AG09319 (cell line): ENCODE measurements around the gene NTN5.

ENCODE experiments used
- DNase-seq: peaks from one replicate; pipeline ENCODE4 v3.0.0-alpha.2; 2010; ENCODE audit warnings: low read depth; ENCODE audit errors: extremely low read depth
- CTCF ChIP-seq: IDR thresholded peaks from 2 replicates; pipeline ENCODE4 v1.5.1; 2011; ENCODE audit warnings: low read depth, mild to moderate bottlenecking, inconsistent platforms, low read length, moderate library complexity

Gene NTN5

GRCh38 chr19:48678201-48678600 is 5.4 kb upstream of the NTN5 start:
- no peak for DNase-seq
- TF ChIP-seq CTCF, result no peak

GRCh38 chr19:48676887-48677286 is 4.1 kb upstream of the NTN5 start:
- no peak for TF ChIP-seq CTCF
- no peak for DNase-seq

- TF ChIP-seq CTCF, result no peak
- no peak for DNase-seq
Observed at GRCh38 chr19:48676487-48676886, 3.7 kb upstream of the NTN5 start.

GRCh38 chr19:48674921-48675824 is 2.4 kb upstream of the NTN5 start:
- TF ChIP-seq CTCF, result peak; percentile 92
- DNase-seq, result peak; percentile 37

- DNase-seq, result no peak
Observed at GRCh38 chr19:48674216-48674809, 1.5 kb upstream of the NTN5 start.

GRCh38 chr19:48673436-48674100 is 751 bp upstream of the NTN5 start:
- no peak for TF ChIP-seq CTCF
- no peak for DNase-seq

More at GRCh38 chr19:48674216-48674809, 1.5 kb upstream of the NTN5 start:
- TF ChIP-seq CTCF, result no peak
